ENCODE results near the gene SYNPR. TPM values are rescaled to one million over a fixed set of nuclear protein-coding genes. Genes with fewer than 3 reads are reported as not detected.
"Not testable (repeated sequence)": the region's sequence is repeated elsewhere in the genome, so short reads cannot be mapped to it uniquely, and the experiment has no call there.

SYNPR gene
- total RNA-seq, 6 experiments from 2014 or later: not detected

DNA sequence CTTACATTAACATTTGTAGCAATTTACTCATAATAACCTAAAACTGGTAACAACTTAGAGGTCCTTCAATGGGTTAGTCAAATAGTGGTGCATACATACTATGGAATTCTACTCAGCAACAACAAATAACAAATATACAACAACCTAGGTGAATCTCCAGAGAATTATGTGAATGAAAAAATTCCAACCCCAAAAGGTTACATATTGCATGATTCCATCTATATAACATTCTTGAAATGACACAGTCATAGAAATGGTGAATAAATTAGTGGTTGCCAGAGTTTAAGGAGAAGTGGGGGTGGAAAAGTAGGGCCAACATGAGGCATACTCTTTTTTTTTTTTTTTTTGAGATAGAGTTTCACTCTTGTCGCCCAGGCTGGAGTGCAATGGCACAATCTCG, 361.7 kb downstream of the SYNPR start:
- Mint-ChIP-seq H3K27me3 (ENCODE audit: insufficient read depth) (peaks cover 4% of the 10 kb centered on the region; the same call in 1 of the 2 replicates), H3K4me1 (ENCODE audit: low read depth) (peaks cover 15% of the 10 kb centered on the region), H3K27ac (no peak overlapping the region), H3K36me3 (ENCODE audit: low read depth) (peaks cover 4% of the 10 kb centered on the region; the same call in 1 of the 2 replicates), H3K9me3 (peaks cover 4% of the 10 kb centered on the region), H3K4me3 (no peak overlapping the region)
- DNase-seq: peak; percentile 11
- TF ChIP-seq CTCF (IDR thresholded peaks at IDR 0.05): no peak

DNA sequence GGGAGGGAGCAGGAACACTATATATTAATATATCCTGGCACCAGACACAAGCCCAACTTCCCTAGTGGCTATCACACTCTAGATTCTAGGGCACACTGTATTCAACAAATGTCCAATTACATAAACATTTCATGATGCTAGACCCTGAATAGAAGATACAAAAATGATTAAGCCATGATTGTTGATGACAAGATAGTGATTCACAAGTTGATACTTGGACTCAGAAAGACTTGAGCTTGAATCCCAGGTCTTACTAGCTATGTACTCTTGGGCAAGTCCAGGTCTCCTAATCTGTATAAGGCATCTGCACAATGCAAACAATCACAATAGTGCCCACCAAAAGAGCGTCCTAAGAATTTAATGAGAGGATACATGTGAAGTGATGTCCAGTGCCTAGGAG, 364.4 kb downstream of the SYNPR start:
- H3K36me3 Mint-ChIP-seq (ENCODE audit: low read depth): peaks cover under 1% of the 10 kb centered on the region; the same call in 1 of the 2 replicates
- no peak overlapping the region for H3K4me3 Mint-ChIP-seq
- peaks cover 15% of the 10 kb centered on the region for H3K4me1 Mint-ChIP-seq (ENCODE audit: low read depth)
- no peak overlapping the region for H3K27ac Mint-ChIP-seq
- DNase-seq: no peak
- H3K27me3 Mint-ChIP-seq (ENCODE audit: insufficient read depth): peaks cover 6% of the 10 kb centered on the region
- no peaks in the 10 kb centered on the region for H3K9me3 Mint-ChIP-seq
- no peak for TF ChIP-seq CTCF (IDR thresholded peaks at IDR 0.05)

GRCh38 chr3:63644212-63644797, 366.2 kb downstream of the SYNPR start:
- DNase-seq: no peak
- Mint-ChIP-seq H3K36me3 (ENCODE audit: low read depth) (no peaks in the 10 kb centered on the region), H3K27ac (no peak overlapping the region), H3K4me3 (no peak overlapping the region), H3K27me3 (ENCODE audit: insufficient read depth) (peaks cover 8% of the 10 kb centered on the region), H3K9me3 (no peaks in the 10 kb centered on the region), H3K4me1 (ENCODE audit: low read depth) (peaks cover 15% of the 10 kb centered on the region)
- TF ChIP-seq CTCF (IDR thresholded peaks at IDR 0.05): no peak

DNA sequence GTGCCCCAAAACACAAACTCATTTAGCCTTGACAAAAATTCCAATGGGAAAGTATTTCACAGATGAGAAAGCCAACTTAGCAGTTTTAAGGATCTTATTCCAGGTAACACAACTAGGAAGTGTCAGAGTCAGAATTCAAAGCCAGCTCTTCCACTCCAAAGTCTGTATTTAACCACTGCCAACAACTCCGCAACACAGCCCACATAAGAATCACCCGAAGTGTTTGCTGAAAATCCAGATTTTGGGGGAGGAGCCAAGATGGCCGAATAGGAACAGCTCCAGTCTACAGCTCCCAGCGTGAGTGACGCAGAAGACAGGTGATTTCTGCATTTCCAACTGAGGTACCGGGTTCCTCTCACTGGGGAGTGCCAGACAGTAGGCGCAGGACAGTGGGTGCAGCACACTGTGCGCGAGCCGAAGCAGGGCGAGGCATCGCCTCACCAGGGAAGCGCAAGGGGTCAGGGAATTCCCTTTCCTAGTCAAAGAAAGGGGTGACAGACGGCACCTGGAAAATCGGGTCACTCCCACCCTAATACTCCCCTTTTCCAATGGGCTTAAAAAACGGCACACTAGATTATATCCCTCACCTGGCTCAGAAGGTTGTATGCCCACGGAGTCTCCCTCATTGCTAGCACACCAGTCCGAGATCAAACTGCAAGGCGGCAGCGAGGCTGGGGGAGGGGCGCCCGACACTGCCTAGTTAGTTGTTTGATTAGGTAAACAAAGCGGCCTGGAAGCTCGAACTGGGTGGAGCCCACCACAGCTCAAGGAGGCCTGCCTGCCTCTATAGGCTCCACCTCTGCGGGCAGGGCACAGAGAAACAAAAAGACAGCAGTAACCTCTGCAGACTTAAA, 367.0 kb downstream of the SYNPR start:
- not testable (repeated sequence) for H3K9me3 Mint-ChIP-seq; H3K4me1 Mint-ChIP-seq (ENCODE audit: low read depth); H3K4me3 Mint-ChIP-seq; H3K36me3 Mint-ChIP-seq (ENCODE audit: low read depth); H3K27ac Mint-ChIP-seq; DNase-seq; H3K27me3 Mint-ChIP-seq (ENCODE audit: insufficient read depth)

GRCh38 chr3:63652066-63652725, 374.1 kb downstream of the SYNPR start, which contains the start of gene SNTN:
TSS of gene SNTN (plus strand) at chr3:63652675. CDS start at chr3:63652688, 13 bp downstream.
- H3K4me3 Mint-ChIP-seq: no peak within 1 kb of the TSS
- no peaks in the 10 kb centered on the region for H3K36me3 Mint-ChIP-seq (ENCODE audit: low read depth)
- H3K9me3 Mint-ChIP-seq: no peaks in the 10 kb centered on the region
- H3K4me1 Mint-ChIP-seq (ENCODE audit: low read depth): peaks cover 37% of the 10 kb centered on the region
- H3K27ac Mint-ChIP-seq: no peak within 1 kb of the TSS
- H3K27me3 Mint-ChIP-seq (ENCODE audit: insufficient read depth): peaks cover 3% of the 10 kb centered on the region; the same call in 1 of the 2 replicates
- no peak for TF ChIP-seq CTCF (IDR thresholded peaks at IDR 0.05)
- no peak for DNase-seq
